ENCODE data around the gene UBALD2. TPM values are rescaled to one million over a fixed set of nuclear protein-coding genes. Genes with fewer than 3 reads are reported as not detected.

The UBALD2 gene
- total and polyA plus RNA-seq, 2 of the 13 experiments (the other 11 are each of a cell fraction or from before 2014, with no cell fraction given) = 3.3 to 89.7 TPM

DNA sequence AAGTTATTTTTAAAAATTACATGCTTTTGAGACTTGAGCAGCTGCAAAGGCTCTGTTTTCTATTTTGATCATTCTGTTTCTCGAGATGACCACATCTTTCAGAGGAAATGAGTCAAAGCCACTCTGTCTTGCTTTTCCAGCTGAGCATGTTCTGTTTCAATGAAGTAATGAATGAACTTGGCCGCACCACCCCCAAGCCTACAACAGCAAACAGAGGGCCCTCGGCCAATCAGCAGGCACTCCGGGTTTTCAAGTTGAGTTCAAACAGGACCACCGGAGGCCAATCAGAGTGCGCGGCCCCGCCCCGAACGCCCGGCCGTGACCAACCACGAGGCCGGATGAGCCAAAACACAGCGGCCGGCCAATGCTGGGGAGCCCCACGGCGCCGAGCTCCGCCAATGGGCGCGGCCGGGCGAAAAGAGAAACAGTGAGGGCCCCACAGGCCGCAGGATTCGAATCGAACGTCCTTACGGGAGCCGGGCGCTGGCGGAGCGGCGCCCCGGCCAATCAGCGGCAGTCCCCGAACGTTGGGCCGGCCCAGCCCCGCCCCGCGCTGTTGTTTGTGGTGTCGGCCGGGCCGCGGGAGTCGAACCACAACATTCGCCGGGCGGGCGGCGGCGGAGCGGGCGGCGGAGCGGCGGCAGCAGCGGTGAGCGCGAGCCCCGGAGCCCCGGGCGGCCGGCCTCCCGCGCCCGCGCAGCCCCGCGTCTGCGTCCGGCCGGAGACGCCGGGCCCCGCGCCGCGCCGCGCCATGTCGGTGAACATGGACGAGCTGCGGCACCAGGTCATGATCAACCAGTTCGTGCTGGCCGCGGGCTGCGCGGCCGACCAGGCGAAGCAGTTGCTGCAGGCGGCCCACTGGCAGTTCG lies at the start of gene UBALD2 (continued):
- TF ChIP-seq, protein P1, sequence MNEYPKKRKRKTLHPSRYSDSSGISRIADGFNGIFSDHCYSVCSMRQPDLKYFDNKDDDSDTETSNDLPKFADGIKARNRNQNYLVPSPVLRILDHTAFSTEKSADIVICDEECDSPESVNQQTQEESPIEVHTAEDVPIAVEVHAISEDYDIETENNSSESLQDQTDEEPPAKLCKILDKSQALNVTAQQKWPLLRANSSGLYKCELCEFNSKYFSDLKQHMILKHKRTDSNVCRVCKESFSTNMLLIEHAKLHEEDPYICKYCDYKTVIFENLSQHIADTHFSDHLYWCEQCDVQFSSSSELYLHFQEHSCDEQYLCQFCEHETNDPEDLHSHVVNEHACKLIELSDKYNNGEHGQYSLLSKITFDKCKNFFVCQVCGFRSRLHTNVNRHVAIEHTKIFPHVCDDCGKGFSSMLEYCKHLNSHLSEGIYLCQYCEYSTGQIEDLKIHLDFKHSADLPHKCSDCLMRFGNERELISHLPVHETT (CRISPR knock-in tag; conservative IDR thresholded peaks at IDR 0.05) = no peak
- TF ChIP-seq HDAC2 (CRISPR knock-in tag; IDR thresholded peaks at IDR 0.05) (no peak; the same call in 1 of the 2 replicates), NR2C2 (CRISPR knock-in tag; IDR thresholded peaks at IDR 0.05; ENCODE audit: borderline replicate concordance) (0 out of 2 replicates have a peak, but pooled peaks have one; percentile 38), HOXA9 (CRISPR knock-in tag; IDR thresholded peaks at IDR 0.05; ENCODE audit: borderline replicate concordance) (no peak; the same call in none of the 2 replicates), NAIF1 (CRISPR knock-in tag; IDR thresholded peaks at IDR 0.05; ENCODE audit: borderline replicate concordance) (no peak), ATF7-NPFF (CRISPR knock-in tag; IDR thresholded peaks at IDR 0.05; ENCODE audit: low read depth) (peak; percentile 99), TGIF2 (CRISPR knock-in tag; IDR thresholded peaks at IDR 0.05) (no peak)
- TF ChIP-seq, protein P2, sequence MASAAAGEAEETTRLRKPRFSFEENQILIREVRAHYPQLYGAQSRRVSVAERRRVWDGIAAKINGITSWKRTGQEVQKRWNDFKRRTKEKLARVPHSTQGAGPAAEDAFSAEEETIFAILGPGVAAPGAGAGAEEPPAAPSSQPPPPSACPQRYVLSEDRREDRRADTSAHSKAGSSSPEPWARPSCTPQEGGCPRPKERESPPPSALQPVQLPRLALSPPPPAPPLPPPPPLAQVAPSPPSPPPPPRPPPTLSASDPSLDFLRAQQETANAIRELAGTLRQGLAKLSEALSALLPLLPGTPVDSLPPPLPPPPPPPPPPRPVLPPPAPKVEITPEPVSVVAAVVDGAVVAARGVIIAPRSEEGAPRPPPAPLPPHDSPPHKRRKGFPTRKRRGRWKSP (CRISPR knock-in tag; IDR thresholded peaks at IDR 0.05) = peak; percentile 88
- TF ChIP-seq, protein P3, sequence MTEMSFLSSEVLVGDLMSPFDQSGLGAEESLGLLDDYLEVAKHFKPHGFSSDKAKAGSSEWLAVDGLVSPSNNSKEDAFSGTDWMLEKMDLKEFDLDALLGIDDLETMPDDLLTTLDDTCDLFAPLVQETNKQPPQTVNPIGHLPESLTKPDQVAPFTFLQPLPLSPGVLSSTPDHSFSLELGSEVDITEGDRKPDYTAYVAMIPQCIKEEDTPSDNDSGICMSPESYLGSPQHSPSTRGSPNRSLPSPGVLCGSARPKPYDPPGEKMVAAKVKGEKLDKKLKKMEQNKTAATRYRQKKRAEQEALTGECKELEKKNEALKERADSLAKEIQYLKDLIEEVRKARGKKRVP (CRISPR knock-in tag; IDR thresholded peaks at IDR 0.05) = peak in 1 of 2 experiments; percentile 54; a peak in 2 of 4 replicates
- TF ChIP-seq, protein P4, sequence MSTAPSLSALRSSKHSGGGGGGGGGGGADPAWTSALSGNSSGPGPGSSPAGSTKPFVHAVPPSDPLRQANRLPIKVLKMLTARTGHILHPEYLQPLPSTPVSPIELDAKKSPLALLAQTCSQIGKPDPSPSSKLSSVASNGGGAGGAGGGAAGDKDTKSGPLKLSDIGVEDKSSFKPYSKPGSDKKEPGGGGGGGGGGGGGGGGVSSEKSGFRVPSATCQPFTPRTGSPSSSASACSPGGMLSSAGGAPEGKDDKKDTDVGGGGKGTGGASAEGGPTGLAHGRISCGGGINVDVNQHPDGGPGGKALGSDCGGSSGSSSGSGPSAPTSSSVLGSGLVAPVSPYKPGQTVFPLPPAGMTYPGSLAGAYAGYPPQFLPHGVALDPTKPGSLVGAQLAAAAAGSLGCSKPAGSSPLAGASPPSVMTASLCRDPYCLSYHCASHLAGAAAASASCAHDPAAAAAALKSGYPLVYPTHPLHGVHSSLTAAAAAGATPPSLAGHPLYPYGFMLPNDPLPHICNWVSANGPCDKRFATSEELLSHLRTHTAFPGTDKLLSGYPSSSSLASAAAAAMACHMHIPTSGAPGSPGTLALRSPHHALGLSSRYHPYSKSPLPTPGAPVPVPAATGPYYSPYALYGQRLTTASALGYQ (CRISPR knock-in tag; IDR thresholded peaks at IDR 0.05) = peak; percentile 45; the same call in 1 of the 2 replicates
- TF ChIP-seq, protein P5, sequence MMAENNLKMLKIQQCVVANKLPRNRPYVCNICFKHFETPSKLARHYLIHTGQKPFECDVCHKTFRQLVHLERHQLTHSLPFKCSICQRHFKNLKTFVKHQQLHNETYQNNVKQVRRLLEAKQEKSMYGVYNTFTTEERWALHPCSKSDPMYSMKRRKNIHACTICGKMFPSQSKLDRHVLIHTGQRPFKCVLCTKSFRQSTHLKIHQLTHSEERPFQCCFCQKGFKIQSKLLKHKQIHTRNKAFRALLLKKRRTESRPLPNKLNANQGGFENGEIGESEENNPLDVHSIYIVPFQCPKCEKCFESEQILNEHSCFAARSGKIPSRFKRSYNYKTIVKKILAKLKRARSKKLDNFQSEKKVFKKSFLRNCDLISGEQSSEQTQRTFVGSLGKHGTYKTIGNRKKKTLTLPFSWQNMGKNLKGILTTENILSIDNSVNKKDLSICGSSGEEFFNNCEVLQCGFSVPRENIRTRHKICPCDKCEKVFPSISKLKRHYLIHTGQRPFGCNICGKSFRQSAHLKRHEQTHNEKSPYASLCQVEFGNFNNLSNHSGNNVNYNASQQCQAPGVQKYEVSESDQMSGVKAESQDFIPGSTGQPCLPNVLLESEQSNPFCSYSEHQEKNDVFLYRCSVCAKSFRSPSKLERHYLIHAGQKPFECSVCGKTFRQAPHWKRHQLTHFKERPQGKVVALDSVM (CRISPR knock-in tag; IDR thresholded peaks at IDR 0.05) = no peak
- TF ChIP-seq, protein P6, sequence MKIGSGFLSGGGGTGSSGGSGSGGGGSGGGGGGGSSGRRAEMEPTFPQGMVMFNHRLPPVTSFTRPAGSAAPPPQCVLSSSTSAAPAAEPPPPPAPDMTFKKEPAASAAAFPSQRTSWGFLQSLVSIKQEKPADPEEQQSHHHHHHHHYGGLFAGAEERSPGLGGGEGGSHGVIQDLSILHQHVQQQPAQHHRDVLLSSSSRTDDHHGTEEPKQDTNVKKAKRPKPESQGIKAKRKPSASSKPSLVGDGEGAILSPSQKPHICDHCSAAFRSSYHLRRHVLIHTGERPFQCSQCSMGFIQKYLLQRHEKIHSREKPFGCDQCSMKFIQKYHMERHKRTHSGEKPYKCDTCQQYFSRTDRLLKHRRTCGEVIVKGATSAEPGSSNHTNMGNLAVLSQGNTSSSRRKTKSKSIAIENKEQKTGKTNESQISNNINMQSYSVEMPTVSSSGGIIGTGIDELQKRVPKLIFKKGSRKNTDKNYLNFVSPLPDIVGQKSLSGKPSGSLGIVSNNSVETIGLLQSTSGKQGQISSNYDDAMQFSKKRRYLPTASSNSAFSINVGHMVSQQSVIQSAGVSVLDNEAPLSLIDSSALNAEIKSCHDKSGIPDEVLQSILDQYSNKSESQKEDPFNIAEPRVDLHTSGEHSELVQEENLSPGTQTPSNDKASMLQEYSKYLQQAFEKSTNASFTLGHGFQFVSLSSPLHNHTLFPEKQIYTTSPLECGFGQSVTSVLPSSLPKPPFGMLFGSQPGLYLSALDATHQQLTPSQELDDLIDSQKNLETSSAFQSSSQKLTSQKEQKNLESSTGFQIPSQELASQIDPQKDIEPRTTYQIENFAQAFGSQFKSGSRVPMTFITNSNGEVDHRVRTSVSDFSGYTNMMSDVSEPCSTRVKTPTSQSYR (CRISPR knock-in tag; IDR thresholded peaks at IDR 0.05; ENCODE audit: borderline replicate concordance) = peak; percentile 94
- TF ChIP-seq, protein P7, sequence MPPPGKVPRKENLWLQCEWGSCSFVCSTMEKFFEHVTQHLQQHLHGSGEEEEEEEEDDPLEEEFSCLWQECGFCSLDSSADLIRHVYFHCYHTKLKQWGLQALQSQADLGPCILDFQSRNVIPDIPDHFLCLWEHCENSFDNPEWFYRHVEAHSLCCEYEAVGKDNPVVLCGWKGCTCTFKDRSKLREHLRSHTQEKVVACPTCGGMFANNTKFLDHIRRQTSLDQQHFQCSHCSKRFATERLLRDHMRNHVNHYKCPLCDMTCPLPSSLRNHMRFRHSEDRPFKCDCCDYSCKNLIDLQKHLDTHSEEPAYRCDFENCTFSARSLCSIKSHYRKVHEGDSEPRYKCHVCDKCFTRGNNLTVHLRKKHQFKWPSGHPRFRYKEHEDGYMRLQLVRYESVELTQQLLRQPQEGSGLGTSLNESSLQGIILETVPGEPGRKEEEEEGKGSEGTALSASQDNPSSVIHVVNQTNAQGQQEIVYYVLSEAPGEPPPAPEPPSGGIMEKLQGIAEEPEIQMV (CRISPR knock-in tag; IDR thresholded peaks at IDR 0.05; ENCODE audit: low read depth) = no peak

Data from HepG2 (cell line).